CD4-positive, alpha-beta T cell (primary cell): ENCODE data around the gene MSMO1. TPM values are rescaled to one million over a fixed set of nuclear protein-coding genes. Genes with fewer than 3 reads are reported as not detected.

Experiments
- ATAC-seq: fragments of 200-7000 bp; cut with Tn5 transposase; one replicate; pipeline ENCODE4 v1.10.0; 2022; ENCODE audit warnings: mild to moderate bottlenecking; ENCODE audit not compliant: poor library complexity
- CTCF ChIA-PET: fragments of 350-600 bp; sonication (Branson Sonifier 250); formaldehyde crosslinking; loops from one replicate; lab custom pipeline; 2021; ENCODE audit warnings: antibody characterized with exemption, inconsistent platforms; lab: Charles Lee
- POLR2A ChIA-PET: fragments of 350-600 bp; sonication (Branson Sonifier 250); formaldehyde crosslinking; loops from one replicate; lab custom pipeline; 2021; ENCODE audit warnings: antibody characterized with exemption, inconsistent platforms; lab: Charles Lee
- DNase-seq, 14 experiments: peaks; one replicate each; pipeline ENCODE4 v3.0.0-alpha.2; 2013 to 2020; ENCODE audit warnings: mixed read lengths in 2 of 14
- H3K27ac ChIP-seq, 2 donors: one replicate each; pipeline versions ENCODE4 v1.5.1 to v1.7.0; 2013; ENCODE audit warnings: low read length in 2 of 2, low read depth in 1 of 2, mild to moderate bottlenecking in 1 of 2
- H3K27me3 ChIP-seq, 2 experiments: 1 replicate in 1 of 2; 2 replicates in 1 of 2; pipeline versions ENCODE4 v1.6.1 to v1.7.0; 2013; ENCODE audit warnings: low read length in 2 of 2, control low read depth in 1 of 2, mild to moderate bottlenecking in 1 of 2, moderate library complexity in 1 of 2; ENCODE audit not compliant: insufficient read depth in 2 of 2, control insufficient read depth in 1 of 2
- H3K36me3 ChIP-seq: one replicate; pipeline ENCODE4 v1.6.1; 2013; ENCODE audit warnings: low read length, control low read depth; ENCODE audit not compliant: insufficient read depth
- H3K4me1 ChIP-seq: one replicate; pipeline ENCODE4 v1.6.1; 2013; ENCODE audit warnings: low read length, control low read depth; ENCODE audit not compliant: insufficient read depth
- H3K4me3 ChIP-seq: one replicate; pipeline ENCODE4 v1.5.1; 2013; ENCODE audit warnings: mild to moderate bottlenecking, low read length, moderate library complexity
- H3K9me3 ChIP-seq, 2 experiments: 1 replicate in 1 of 2; 2 replicates in 1 of 2; pipeline versions ENCODE4 v1.6.1 to v1.7.0; 2013; ENCODE audit warnings: low read length in 2 of 2, mild to moderate bottlenecking in 2 of 2, control low read depth in 1 of 2, moderate library complexity in 1 of 2; ENCODE audit not compliant: control insufficient read depth in 1 of 2, insufficient read depth in 1 of 2
- H3K27ac Mint-ChIP-seq: one replicate; pipeline ENCODE4 v1.8.0; 2020; ENCODE audit warnings: mixed read lengths
- H3K27me3 Mint-ChIP-seq: one replicate; pipeline ENCODE4 v1.8.0; 2021; ENCODE audit warnings: mixed read lengths
- H3K36me3 Mint-ChIP-seq: one replicate; pipeline ENCODE4 v1.8.0; 2021; ENCODE audit warnings: low read depth, mixed read lengths
- H3K4me1 Mint-ChIP-seq: one replicate; pipeline ENCODE4 v1.8.0; 2021; ENCODE audit warnings: low read depth, mixed read lengths
- H3K4me3 Mint-ChIP-seq: one replicate; pipeline ENCODE4 v1.8.0; 2020; ENCODE audit warnings: mild to moderate bottlenecking, mixed read lengths
- H3K9me3 Mint-ChIP-seq: one replicate; pipeline ENCODE4 v1.8.0; 2020; ENCODE audit warnings: mixed read lengths
- CTCF ChIP-seq: fragments of 200-600 bp; IDR thresholded peaks from one replicate; pipeline ENCODE4 v1.8.0; 2022; ENCODE audit warnings: antibody characterized with exemption, mild to moderate bottlenecking
- intact Hi-C, 2 experiments: fragments of 100-400 bp; cut with DNase I in 1 of 2; cut with micrococcal nuclease in 1 of 2; formaldehyde crosslinking; loops; one replicate each; pipeline versions ENCODE4 v1.15.1 to v1.9.0; 2023 to 2025; cut with DNase I, micrococcal nuclease
- total RNA-seq, 174 experiments: library from RNA in 2 of 174; stranded (reverse) in 2 of 174; gene quantifications; one replicate each; pipeline ENCODE4 v1.2.3 and lab custom pipeline; 2021 to 2026

The MSMO1 gene
- total RNA-seq, 2 experiments from 2014 or later = 13.3 to 15.1 TPM

- no peak overlapping the region for H3K27ac Mint-ChIP-seq
- DNase-seq = peak in 1 of 14 experiments; percentile 8
- no peaks in the 10 kb centered on the region for H3K4me1 Mint-ChIP-seq
- ATAC-seq = no peak
- ChIA-PET POLR2A (no interaction called here), CTCF (no interaction called here)
- H3K4me3 Mint-ChIP-seq = no peak overlapping the region
- peaks cover 0 to 25% of the 10 kb centered on the region in 2 experiments for H3K27me3 ChIP-seq
- no peaks in the 10 kb centered on the region for H3K36me3 Mint-ChIP-seq
- no peak for TF ChIP-seq CTCF
- peaks cover 43% of the 10 kb centered on the region for H3K27me3 Mint-ChIP-seq
- intact Hi-C loops = no loop called here
- H3K36me3 ChIP-seq = no peaks in the 10 kb centered on the region
- no peak overlapping the region for H3K27ac ChIP-seq
- H3K4me1 ChIP-seq = no peaks in the 10 kb centered on the region
- no peak overlapping the region for H3K4me3 ChIP-seq
- H3K9me3 ChIP-seq = no peaks in the 10 kb centered on the region
- no peaks in the 10 kb centered on the region for H3K9me3 Mint-ChIP-seq
These were observed 32.0 kb downstream of the MSMO1 start for GRCh38 chr4:165359506-165359905.

GRCh38 chr4:165360041-165360695 is 32.7 kb downstream of the MSMO1 start:
- no peaks in the 10 kb centered on the region for H3K9me3 ChIP-seq
- DNase-seq = no peak
- no peaks in the 10 kb centered on the region for H3K36me3 ChIP-seq
- Mint-ChIP-seq H3K27ac (no peak overlapping the region), H3K4me3 (no peak overlapping the region), H3K27me3 (peaks cover 43% of the 10 kb centered on the region), H3K36me3 (no peaks in the 10 kb centered on the region), H3K4me1 (no peaks in the 10 kb centered on the region), H3K9me3 (no peaks in the 10 kb centered on the region)
- H3K27me3 ChIP-seq = peaks cover 0 to 25% of the 10 kb centered on the region in 2 experiments
- H3K27ac ChIP-seq = no peak overlapping the region
- H3K4me3 ChIP-seq = no peak overlapping the region
- no peak for TF ChIP-seq CTCF
- no peaks in the 10 kb centered on the region for H3K4me1 ChIP-seq
- intact Hi-C loops = no loop called here
- POLR2A ChIA-PET = no interaction called here
- CTCF ChIA-PET = no interaction called here
- ATAC-seq = no peak

- H3K27me3 Mint-ChIP-seq = peaks cover 39% of the 10 kb centered on the region
- no peaks in the 10 kb centered on the region for H3K9me3 ChIP-seq
- no peaks in the 10 kb centered on the region for H3K36me3 ChIP-seq
- no peaks in the 10 kb centered on the region for H3K4me1 Mint-ChIP-seq
- H3K27ac Mint-ChIP-seq = no peak overlapping the region
- no peaks in the 10 kb centered on the region for H3K36me3 Mint-ChIP-seq
- H3K4me3 Mint-ChIP-seq = no peak overlapping the region
- DNase-seq (no peak), ATAC-seq (no peak)
- no peak overlapping the region for H3K27ac ChIP-seq
- intact Hi-C loops = no loop called here
- no peak for TF ChIP-seq CTCF
- CTCF ChIA-PET = no interaction called here
- POLR2A ChIA-PET = no interaction called here
- H3K4me3 ChIP-seq = no peak overlapping the region
- H3K9me3 Mint-ChIP-seq = no peaks in the 10 kb centered on the region
- peaks cover 0 to 25% of the 10 kb centered on the region in 2 experiments for H3K27me3 ChIP-seq
- H3K4me1 ChIP-seq = no peaks in the 10 kb centered on the region
These were observed 33.7 kb downstream of the MSMO1 start for GRCh38 chr4:165360985-165361670.
